ENCODE data around the gene NFIB. TPM values are rescaled to one million over a fixed set of nuclear protein-coding genes. Genes with fewer than 3 reads are reported as not detected.

The NFIB gene
- total RNA-seq, 4 donors from 2014 or later = 40.2 to 150 (median 83.7) TPM

- DNase-seq = no peak
- H3K27ac ChIP-seq = peak overlapping the region; percentile 91 to 96 (median 95)
- no peaks in the 10 kb centered on the region for H3K9me3 ChIP-seq
- peaks cover 10% of the 10 kb centered on the region for H3K27me3 ChIP-seq
- H3K4me1 ChIP-seq = peaks cover 7 to 58% (median 26%) of the 10 kb centered on the region in 4 donors
- no peak overlapping the region for H3K4me3 ChIP-seq
- intact Hi-C loops (cut with DNase I; ENCODE audit: low total_unique reads) (loop anchor here (10.0 kb wide), 1 partner anchor 224 kb away; no protein-coding TSS in a partner anchor), in situ Hi-C loops (cut with MboI; ENCODE audit: low pct_ligation_motif_present in 1 of 4, low pct_unique_long_range_greater_than_20kb in 1 of 4, low sequenced_read_pairs in 3 of 4) (no loop called here)
- no peaks in the 10 kb centered on the region for H3K36me3 ChIP-seq
- TF ChIP-seq POLR2AphosphoS5 (IDR thresholded peaks at IDR 0.05) = no peak
- no peak for TF ChIP-seq EP300 (IDR thresholded peaks at IDR 0.05; ENCODE audit: low read depth)
- no peak for TF ChIP-seq CTCF (IDR thresholded peaks at IDR 0.05)
- no peak for TF ChIP-seq POLR2A (IDR thresholded peaks at IDR 0.05)
- WGBS, 2 donors (ENCODE audit: low coverage in 1 of 2) = 64 to 77% methylated on average over 4 of the region's 4 CpGs
Observed at GRCh38 chr9:14318934-14319580, 5.1 kb upstream of the NFIB start.

- Histone ChIP-seq H3K36me3 (no peaks in the 10 kb centered on the region), H3K27ac (peak overlapping the region; percentile 91 to 97 (median 96)), H3K9me3 (no peaks in the 10 kb centered on the region), H3K4me1 (peaks cover 7 to 55% (median 26%) of the 10 kb centered on the region in 4 donors), H3K27me3 (peaks cover 10% of the 10 kb centered on the region), H3K4me3 (no peak overlapping the region)
- in situ Hi-C loops (cut with MboI; ENCODE audit: low pct_ligation_motif_present in 1 of 4, low pct_unique_long_range_greater_than_20kb in 1 of 4, low sequenced_read_pairs in 3 of 4) = no loop called here
- 50 to 75% methylated on average over 2 of the region's 2 CpGs for WGBS, 2 donors (ENCODE audit: low coverage in 1 of 2)
- no peak for DNase-seq
- no peak for TF ChIP-seq POLR2AphosphoS5 (IDR thresholded peaks at IDR 0.05)
- no peak for TF ChIP-seq CTCF (IDR thresholded peaks at IDR 0.05)
- no peak for TF ChIP-seq EP300 (IDR thresholded peaks at IDR 0.05; ENCODE audit: low read depth)
- TF ChIP-seq POLR2A (IDR thresholded peaks at IDR 0.05) = no peak
- intact Hi-C loops (cut with DNase I; ENCODE audit: low total_unique reads) = loop anchor here (10.0 kb wide), 1 partner anchor 224 kb away; no protein-coding TSS in a partner anchor
Observed at GRCh38 chr9:14318361-14318760, 4.4 kb upstream of the NFIB start.

- TF ChIP-seq CTCF (IDR thresholded peaks at IDR 0.05) = no peak
- TF ChIP-seq EP300 (IDR thresholded peaks at IDR 0.05; ENCODE audit: low read depth) = no peak
- TF ChIP-seq POLR2AphosphoS5 (IDR thresholded peaks at IDR 0.05) = no peak
- TF ChIP-seq POLR2A (IDR thresholded peaks at IDR 0.05) = no peak
- Histone ChIP-seq H3K36me3 (no peaks in the 10 kb centered on the region), H3K9me3 (no peaks in the 10 kb centered on the region), H3K4me1 (peaks cover 7 to 51% (median 24%) of the 10 kb centered on the region in 4 donors), H3K27ac (peak overlapping the region; percentile 91 to 97 (median 96)), H3K27me3 (peaks cover 10% of the 10 kb centered on the region), H3K4me3 (no peak overlapping the region)
- in situ Hi-C loops (cut with MboI; ENCODE audit: low pct_ligation_motif_present in 1 of 4, low pct_unique_long_range_greater_than_20kb in 1 of 4, low sequenced_read_pairs in 3 of 4) (no loop called here), intact Hi-C loops (cut with DNase I; ENCODE audit: low total_unique reads) (loop anchor here (10.0 kb wide), 1 partner anchor 223 kb away; no protein-coding TSS in a partner anchor)
- no peak for DNase-seq
- 71 to 82% methylated on average over 4 of the region's 4 CpGs for WGBS, 2 donors (ENCODE audit: low coverage in 1 of 2)
Observed at GRCh38 chr9:14317667-14318320, 3.9 kb upstream of the NFIB start.

GRCh38 chr9:14316602-14317300, 2.8 kb upstream of the NFIB start:
- intact Hi-C loops (cut with DNase I; ENCODE audit: low total_unique reads) (loop anchor here (10.0 kb wide), 1 partner anchor 222 kb away; no protein-coding TSS in a partner anchor), in situ Hi-C loops (cut with MboI; ENCODE audit: low pct_ligation_motif_present in 1 of 4, low pct_unique_long_range_greater_than_20kb in 1 of 4, low sequenced_read_pairs in 3 of 4) (no loop called here)
- no peak for TF ChIP-seq POLR2A (IDR thresholded peaks at IDR 0.05)
- TF ChIP-seq CTCF (IDR thresholded peaks at IDR 0.05) = no peak
- no peak for TF ChIP-seq EP300 (IDR thresholded peaks at IDR 0.05; ENCODE audit: low read depth)
- no peak for TF ChIP-seq POLR2AphosphoS5 (IDR thresholded peaks at IDR 0.05)
- no peak for DNase-seq
- H3K4me1 ChIP-seq = peaks cover 7 to 50% (median 23%) of the 10 kb centered on the region in 4 donors
- H3K4me3 ChIP-seq = peak overlapping the region in 3 of 4 donors; percentile 59 to 74 (median 73)
- H3K36me3 ChIP-seq = no peaks in the 10 kb centered on the region
- peak overlapping the region; percentile 91 to 97 (median 96) for H3K27ac ChIP-seq
- no peaks in the 10 kb centered on the region for H3K9me3 ChIP-seq
- WGBS, 2 donors (ENCODE audit: low coverage in 1 of 2) = 68 to 69% methylated on average over 7 to 8 of the region's 8 CpGs
- peaks cover 10% of the 10 kb centered on the region for H3K27me3 ChIP-seq
